WTC11 (cell line): Measurements from ENCODE around the gene PCK2. TPM values are rescaled to one million over a fixed set of nuclear protein-coding genes. Genes with fewer than 3 reads are reported as not detected.
A peak's percentile ranks its signal among the peaks of the same experiment; 100 is the strongest.

Experiments used
- ATAC-seq: fragments of 200-7000 bp; cut with Tn5 transposase; 2 replicates; pipeline ENCODE4 v1.10.0; 2021; ENCODE audit warnings: mild to moderate bottlenecking, moderate library complexity
- CTCF ChIA-PET: fragments of 300-600 bp; sonication (Branson Sonifier 250); formaldehyde crosslinking; loops from one replicate; lab custom pipeline; 2021; ENCODE audit warnings: antibody characterized with exemption; lab: Charles Lee
- POLR2A ChIA-PET: fragments of 350-600 bp; sonication (Branson Sonifier 250); formaldehyde crosslinking; loops from one replicate; lab custom pipeline; 2021; ENCODE audit warnings: antibody characterized with exemption; lab: Charles Lee
- DNase-seq: peaks from one replicate; pipeline ENCODE4 v3.0.0; 2021; ENCODE audit warnings: low spot score
- H3K27ac Mint-ChIP-seq: 2 replicates; pipeline ENCODE4 v1.8.0; 2021; ENCODE audit warnings: mixed read lengths
- H3K27me3 Mint-ChIP-seq: 2 replicates; pipeline ENCODE4 v1.8.0; 2021; ENCODE audit warnings: low read depth, mild to moderate bottlenecking, moderate library complexity, mixed read lengths
- H3K36me3 Mint-ChIP-seq: 2 replicates; pipeline ENCODE4 v1.8.0; 2021; ENCODE audit warnings: mixed read lengths
- H3K4me1 Mint-ChIP-seq: 2 replicates; pipeline ENCODE4 v1.8.0; 2022; ENCODE audit warnings: mixed read lengths
- H3K4me3 Mint-ChIP-seq: 2 replicates; pipeline ENCODE4 v1.8.0; 2021; ENCODE audit warnings: mild to moderate bottlenecking, moderate library complexity, mixed read lengths
- H3K9me3 Mint-ChIP-seq: 2 replicates; pipeline ENCODE4 v1.8.0; 2021; ENCODE audit warnings: mixed read lengths
- ATF6 ChIP-seq: sonication (generic); formaldehyde crosslinking; IDR thresholded peaks from 2 replicates; pipeline ENCODE4 v1.8.1; 2023; ENCODE audit warnings: mild to moderate bottlenecking, missing genetic modification reagents
- CDX4 ChIP-seq: fragments of 250-450 bp; sonication (Bioruptor Pico); IDR thresholded peaks from 2 replicates; pipeline ENCODE4 v1.9.0; 2021; ENCODE audit warnings: moderate library complexity, mild to moderate bottlenecking, inconsistent platforms, borderline replicate concordance
- E2F1 ChIP-seq: sonication (generic); formaldehyde crosslinking; IDR thresholded peaks from 2 replicates; pipeline ENCODE4 v1.8.0; 2022; ENCODE audit warnings: mild to moderate bottlenecking, missing genetic modification reagents
- E2F4 ChIP-seq: sonication (generic); formaldehyde crosslinking; IDR thresholded peaks from 2 replicates; pipeline ENCODE4 v1.8.1; 2022; ENCODE audit warnings: low read depth, mild to moderate bottlenecking, moderate library complexity, missing genetic modification reagents, borderline replicate concordance
- ELF4 ChIP-seq: sonication (generic); formaldehyde crosslinking; IDR thresholded peaks from 2 replicates; pipeline ENCODE4 v1.8.1; 2022; ENCODE audit warnings: low read depth, mild to moderate bottlenecking, moderate library complexity, missing genetic modification reagents
- EMX1 ChIP-seq: fragments of 250-450 bp; sonication (Bioruptor Pico); IDR thresholded peaks from 2 replicates; pipeline ENCODE4 v1.8.0; 2021; ENCODE audit warnings: mild to moderate bottlenecking
- ESRRA ChIP-seq: sonication (generic); formaldehyde crosslinking; IDR thresholded peaks from 2 replicates; pipeline ENCODE4 v1.8.1; 2022; ENCODE audit warnings: mild to moderate bottlenecking, missing genetic modification reagents, borderline replicate concordance
- GRHL2 ChIP-seq: fragments of 250-450 bp; sonication (Bioruptor Pico); IDR thresholded peaks from 2 replicates; pipeline ENCODE4 v1.8.0; 2022; ENCODE audit warnings: mild to moderate bottlenecking, moderate library complexity; ENCODE audit not compliant: insufficient replicate concordance, severe bottlenecking
- HMGXB4 ChIP-seq: sonication (generic); formaldehyde crosslinking; IDR thresholded peaks from 2 replicates; pipeline ENCODE4 v1.8.1; 2023; ENCODE audit warnings: mild to moderate bottlenecking, moderate library complexity, missing genetic modification reagents
- NFE2L1 ChIP-seq: sonication (generic); formaldehyde crosslinking; IDR thresholded peaks from 2 replicates; pipeline ENCODE4 v1.8.1; 2023; ENCODE audit warnings: missing genetic modification reagents
- NR2C2 ChIP-seq: sonication (generic); formaldehyde crosslinking; IDR thresholded peaks from 2 replicates; pipeline ENCODE4 v1.8.0; 2022; ENCODE audit warnings: mild to moderate bottlenecking, missing genetic modification reagents
- PRDM15 ChIP-seq: sonication (generic); formaldehyde crosslinking; IDR thresholded peaks from 2 replicates; pipeline ENCODE4 v1.8.0; 2022; ENCODE audit warnings: missing genetic modification reagents
- PREB ChIP-seq: sonication (generic); formaldehyde crosslinking; IDR thresholded peaks from 2 replicates; pipeline ENCODE4 v1.8.1; 2022; ENCODE audit warnings: mild to moderate bottlenecking, missing genetic modification reagents, moderate library complexity, borderline replicate concordance
- SMAD3 ChIP-seq: sonication (generic); formaldehyde crosslinking; IDR thresholded peaks from 2 replicates; pipeline ENCODE4 v1.8.0; 2022; ENCODE audit warnings: missing genetic modification reagents, mild to moderate bottlenecking, borderline replicate concordance
- SMAD4 ChIP-seq: sonication (generic); formaldehyde crosslinking; IDR thresholded peaks from 2 replicates; pipeline ENCODE4 v1.8.0; 2022; ENCODE audit warnings: mild to moderate bottlenecking, missing genetic modification reagents
- SOX15 ChIP-seq: fragments of 250-450 bp; sonication (Bioruptor Pico); IDR thresholded peaks from 2 replicates; pipeline ENCODE4 v1.9.0; 2021; ENCODE audit warnings: mild to moderate bottlenecking
- SP1 ChIP-seq: sonication (generic); formaldehyde crosslinking; conservative IDR thresholded peaks from 2 replicates; pipeline ENCODE4 v1.8.1; 2022; ENCODE audit warnings: missing genetic modification reagents
- TP53 ChIP-seq: sonication (generic); formaldehyde crosslinking; IDR thresholded peaks from 2 replicates; pipeline ENCODE4 v1.8.1; 2023; ENCODE audit warnings: mild to moderate bottlenecking, missing genetic modification reagents
- USF2 ChIP-seq: sonication (generic); formaldehyde crosslinking; IDR thresholded peaks from 2 replicates; pipeline ENCODE4 v1.8.1; 2023; ENCODE audit warnings: mild to moderate bottlenecking, missing genetic modification reagents, moderate library complexity
- ZMAT4 ChIP-seq: fragments of 250-450 bp; sonication (Bioruptor Pico); IDR thresholded peaks from 2 replicates; pipeline ENCODE4 v1.9.0; 2021; ENCODE audit warnings: mild to moderate bottlenecking
- total RNA-seq: library from RNA; stranded (reverse); gene quantifications from 3 replicates; pipeline ENCODE4 v1.2.3, GENCODE V29; 2021

Gene PCK2
- total RNA-seq, 1 experiment from 2014 or later, result 67.0 TPM

- TF ChIP-seq SP1 (CRISPR knock-in tag), result peak; percentile 54; the same call in 1 of the 2 replicates
- TF ChIP-seq USF2 (CRISPR knock-in tag), result peak; percentile 93
- TF ChIP-seq EMX1 (CRISPR knock-in tag), result peak; percentile 83; the same call in 1 of the 2 replicates
- TF ChIP-seq HMGXB4 (CRISPR knock-in tag), result 0 out of 2 replicates have a peak, but pooled peaks have one; percentile 12
- peak; percentile 93; the same call in 1 of the 2 replicates for TF ChIP-seq PREB (CRISPR knock-in tag)
- no peak for TF ChIP-seq SMAD3
- no peak for TF ChIP-seq ELF4 (CRISPR knock-in tag)
Observed at GRCh38 chr14:24095271-24096068, 1.4 kb downstream of the PCK2 start (continued).

GRCh38 chr14:24096545-24097181, 2.6 kb downstream of the PCK2 start:
- Mint-ChIP-seq H3K27me3 (peaks cover 10% of the 10 kb centered on the region), H3K9me3 (no peaks in the 10 kb centered on the region), H3K36me3 (peaks cover 25% of the 10 kb centered on the region), H3K4me3 (no peak overlapping the region), H3K4me1 (peaks cover 21% of the 10 kb centered on the region), H3K27ac (peak overlapping the region; percentile 42; the same call in 1 of the 2 replicates)
- ChIA-PET POLR2A (interaction anchor here (2.1 kb wide), 1 partner anchor 64 kb away, joined by 5 read pairs; the partner anchor contains the start of gene IRF9), CTCF (interaction anchor here (3.5 to 11.7 kb wide), 3 partner anchors 12 to 39 kb away, joined by 29 to 320 read pairs (median 170); partner anchors contain the start of genes DCAF11 and NRL)
- DNase-seq (no peak), ATAC-seq (no peak)
- TF ChIP-seq GRHL2 (no peak), SMAD4 (CRISPR knock-in tag) (no peak), TP53 (no peak), SOX15 (CRISPR knock-in tag) (no peak), PRDM15 (CRISPR knock-in tag) (no peak), ATF6 (CRISPR knock-in tag) (no peak), NR2C2 (CRISPR knock-in tag) (no peak), E2F1 (no peak), CDX4 (CRISPR knock-in tag) (no peak), ESRRA (CRISPR knock-in tag) (no peak), E2F4 (CRISPR knock-in tag) (no peak), ZMAT4 (no peak), NFE2L1 (CRISPR knock-in tag) (no peak)
